HG03066 (cell line): Measurements from ENCODE around the gene PRPF4.
"Not testable (repeated sequence)": the region's sequence is repeated elsewhere in the genome, so short reads cannot be mapped to it uniquely, and the experiment has no call there.

Source experiments
- ATAC-seq: cut with Tn5 transposase; IDR thresholded peaks from one replicate; pipeline ENCODE4 v1.9.1; 2021; ENCODE audit warnings: low read depth; ENCODE audit not compliant: unreplicated experiment

PRPF4 gene

GRCh38 chr9:113267911-113268566, 7.4 kb upstream of the PRPF4 start:
- ATAC-seq = no peak

- ATAC-seq = no peak
These were observed 6.1 kb upstream of the PRPF4 start for GRCh38 chr9:113269355-113269754.

DNA sequence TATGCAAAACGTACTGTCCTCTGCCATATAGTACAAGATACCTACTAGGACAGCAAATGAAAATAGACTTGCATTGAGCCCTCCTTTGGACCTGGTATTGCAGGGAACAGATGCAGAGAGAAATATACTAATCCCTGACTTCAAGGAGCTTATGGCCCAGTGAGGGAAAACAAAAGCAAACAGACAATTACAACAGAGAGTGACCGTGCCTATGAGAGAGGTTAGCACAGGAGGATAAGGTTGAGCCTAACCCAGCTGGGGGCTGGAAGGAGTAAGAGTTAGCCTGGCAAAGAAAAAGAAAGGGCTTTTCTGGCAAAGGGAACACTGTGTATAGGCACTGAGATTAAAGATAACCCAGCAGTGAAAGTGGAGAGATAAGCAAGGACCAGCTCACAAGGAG, 5.6 kb upstream of the PRPF4 start:
- ATAC-seq = no peak

- peak; percentile 4 for ATAC-seq
These were observed 843 bp upstream of the PRPF4 start for GRCh38 chr9:113274474-113275156.

- no peak for ATAC-seq
These were observed 3.4 kb downstream of the PRPF4 start for GRCh38 chr9:113278840-113279239.

DNA sequence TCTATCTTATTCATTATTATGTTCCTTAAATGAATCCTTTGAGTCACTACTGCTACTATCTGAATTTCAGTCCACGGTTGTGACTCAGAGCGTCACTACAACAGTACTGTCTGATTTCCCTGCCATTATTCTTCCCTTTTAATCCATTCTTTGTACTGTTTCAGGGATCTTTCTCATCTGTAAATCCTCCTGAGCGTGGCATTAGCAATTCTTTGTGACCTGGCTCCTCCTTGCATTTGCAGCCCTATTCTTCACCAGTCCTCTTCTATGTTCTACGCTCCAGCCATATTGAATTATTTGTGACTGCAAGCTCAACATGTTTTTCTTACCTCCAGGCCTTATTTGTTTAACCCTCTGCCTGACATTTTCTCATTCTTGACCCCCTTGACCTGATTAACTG, 5.9 kb downstream of the PRPF4 start:
- no peak for ATAC-seq

GRCh38 chr9:113289091-113289490, 13.6 kb downstream of the PRPF4 start:
- ATAC-seq = no peak

- ATAC-seq = no peak
These were observed 14.7 kb downstream of the PRPF4 start for GRCh38 chr9:113290052-113290607.

DNA sequence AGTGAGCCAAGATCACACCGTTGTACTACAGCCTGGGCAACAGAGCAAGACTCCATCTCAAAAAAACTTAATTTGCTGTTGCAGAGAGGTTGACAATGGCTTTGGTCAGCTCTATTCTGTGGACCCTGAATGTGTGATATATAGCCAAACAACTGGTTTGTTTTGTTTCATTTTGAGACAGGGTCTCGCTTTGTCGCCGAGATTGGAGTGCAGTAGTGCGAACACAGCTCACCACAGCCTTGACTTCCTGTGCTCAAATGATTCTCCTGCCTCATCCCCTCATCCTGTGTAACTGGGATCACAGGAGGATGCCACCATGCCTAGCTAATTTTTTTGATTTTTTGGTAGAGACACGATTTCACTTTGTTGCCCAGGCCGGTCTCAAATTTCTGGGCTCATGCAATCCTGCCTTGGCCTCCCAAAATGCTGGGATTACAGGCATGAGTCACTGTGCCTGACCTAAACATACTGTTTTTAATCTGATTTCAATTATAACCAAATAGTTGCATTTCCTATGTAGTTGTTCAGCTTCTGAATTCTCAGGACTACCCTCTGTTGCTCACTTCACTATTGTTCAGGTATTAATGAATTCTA, 17.9 kb downstream of the PRPF4 start:
- no peak for ATAC-seq

- not testable (repeated sequence) for ATAC-seq
These were observed 20.8 kb downstream of the PRPF4 start for GRCh38 chr9:113296247-113296646.

- ATAC-seq = no peak
These were observed 21.5 kb downstream of the PRPF4 start for GRCh38 chr9:113296796-113297558.

DNA sequence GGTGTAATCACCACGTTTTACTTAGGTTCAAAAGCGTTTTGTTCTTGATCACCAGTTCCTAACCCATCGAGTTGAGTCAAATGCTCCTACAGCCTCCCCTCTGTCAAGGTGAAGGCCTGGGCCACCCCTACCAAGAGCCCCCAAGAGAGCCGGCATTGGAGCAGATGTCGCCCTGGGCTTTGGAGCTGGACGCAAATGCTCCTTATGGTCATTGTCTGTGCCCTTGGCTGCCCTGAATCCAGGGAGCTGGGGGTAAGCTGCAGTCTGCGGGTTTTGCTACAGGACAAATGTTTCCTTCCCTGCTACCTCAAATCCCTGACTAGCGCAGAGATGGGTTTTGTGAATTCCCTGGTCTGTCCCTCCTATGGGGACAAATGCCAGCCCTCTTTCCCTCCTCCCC, 22.9 kb downstream of the PRPF4 start:
- no peak for ATAC-seq

DNA sequence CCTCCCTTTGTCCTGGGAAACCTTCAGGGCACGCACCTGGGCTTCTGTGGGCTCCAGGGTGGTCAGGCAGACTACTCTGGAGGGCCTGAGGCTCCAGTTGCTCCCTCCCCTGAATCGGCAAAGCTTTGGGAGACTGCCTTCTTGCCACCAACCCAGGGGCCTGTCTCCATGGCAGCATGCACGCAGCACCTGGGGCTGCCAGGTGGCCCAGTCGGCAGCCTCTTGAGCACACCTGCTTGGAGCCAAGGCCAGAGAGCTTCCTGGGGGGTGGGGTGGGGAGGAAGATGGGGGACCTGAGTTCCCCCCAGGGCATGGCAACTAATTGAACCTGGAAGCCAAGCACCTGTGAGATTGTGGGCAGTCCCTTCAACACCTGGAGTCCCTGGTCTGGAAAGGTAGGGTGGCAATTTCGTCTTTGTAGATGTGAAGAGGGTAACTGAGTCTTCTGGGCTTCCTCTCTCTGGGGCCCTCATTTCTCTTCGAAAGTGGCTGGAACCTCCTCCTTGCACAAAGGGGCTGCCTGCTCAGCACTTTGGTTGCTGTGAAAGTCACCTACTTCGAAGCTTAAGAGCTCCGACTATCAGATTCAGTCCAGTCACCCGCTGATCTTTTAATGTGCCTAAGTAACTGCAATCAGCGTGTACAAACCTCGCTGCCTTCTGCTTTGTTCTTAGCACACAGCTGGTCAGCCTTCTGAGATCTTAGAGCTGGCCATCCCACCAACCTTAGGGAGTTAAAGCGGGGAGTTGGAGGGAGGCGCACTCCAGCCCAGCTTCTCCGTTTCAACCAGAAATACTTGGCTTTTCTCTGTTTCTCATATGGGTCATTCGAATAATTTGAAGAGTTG, 23.7 kb downstream of the PRPF4 start:
- no peak for ATAC-seq

GRCh38 chr9:113299800-113300292, 24.4 kb downstream of the PRPF4 start:
- no peak for ATAC-seq

GRCh38 chr9:113301548-113301947, 26.1 kb downstream of the PRPF4 start:
- no peak for ATAC-seq

DNA sequence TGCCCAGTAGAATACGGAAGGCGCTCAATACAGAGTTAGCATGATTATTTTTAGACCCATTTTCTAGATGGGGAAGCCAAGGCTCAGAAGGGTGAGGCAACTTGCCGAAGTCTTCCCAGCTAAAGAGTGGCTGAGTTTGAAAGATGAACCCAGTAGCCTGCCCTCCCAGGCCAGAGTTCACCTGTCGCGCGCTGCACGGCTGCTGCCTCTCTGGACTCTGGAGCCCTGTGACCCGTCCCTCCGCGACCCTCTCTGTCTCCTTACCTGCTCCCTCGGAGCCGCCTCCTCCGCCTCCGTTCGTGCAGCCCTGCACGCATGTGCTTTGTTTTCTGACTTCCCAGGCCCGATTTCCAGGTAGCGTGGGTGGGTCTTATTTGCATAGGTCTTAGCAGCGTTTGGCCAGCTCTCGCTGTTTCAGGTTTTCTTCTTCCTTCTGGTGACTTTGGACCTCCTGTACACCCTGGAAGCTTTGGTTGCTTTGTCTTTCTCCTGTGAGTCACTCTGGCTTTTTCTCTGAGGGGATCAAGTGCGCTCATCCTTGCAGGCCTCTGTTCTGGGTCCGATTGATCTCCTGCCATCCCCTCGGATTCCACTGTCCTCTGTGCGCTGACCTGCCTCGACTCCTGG, 27.4 kb downstream of the PRPF4 start, which contains the start of gene RNF183:
Gene RNF183, minus strand, starts transcription at position 585 of the 627 bp plus-strand sequence. CDS start 5,192 bp downstream, outside the sequence.
- no peak for ATAC-seq

GRCh38 chr9:113306566-113306965, 31.1 kb downstream of the PRPF4 start:
- no peak for ATAC-seq

DNA sequence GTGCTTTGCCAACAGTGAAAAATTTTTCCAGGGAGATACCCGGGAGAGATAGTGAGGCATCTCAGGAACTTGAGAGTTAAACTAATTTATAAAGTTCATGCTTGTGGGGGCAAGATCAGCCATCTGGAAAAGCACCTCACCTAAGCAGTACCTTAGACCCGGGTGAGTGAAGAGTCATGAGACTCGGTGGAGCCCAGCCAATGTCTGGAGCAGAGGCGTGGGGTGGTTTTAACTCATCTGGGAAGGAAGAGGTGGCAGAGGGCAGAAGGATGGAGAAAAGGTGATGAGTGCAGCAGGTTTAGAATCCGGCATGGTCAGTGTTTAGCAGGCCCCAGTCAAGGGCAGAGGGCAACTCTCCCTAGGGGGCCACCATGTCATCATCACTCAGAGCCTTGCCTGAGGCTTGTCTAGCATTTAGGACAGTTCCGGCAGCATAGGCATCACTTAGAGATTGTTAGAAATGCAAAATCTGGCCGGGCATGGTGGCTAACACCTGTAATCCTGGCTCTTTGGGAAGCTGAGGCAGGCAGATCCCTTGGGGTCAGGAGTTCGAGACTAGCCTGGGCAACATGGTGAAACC, 32.0 kb downstream of the PRPF4 start:
- ATAC-seq = no peak
